HL-60/S4 treated with retinoic acid at 250 ng/mL for 4 days and 3 days (cell line): ENCODE measurements around the gene LDAF1.

Experiments
- in situ Hi-C: fragments of 300-500 bp; cut with MboI; formaldehyde crosslinking; loops from 2 replicates; pipeline ENCODE4 v1.7.0; 2022; ENCODE audit warnings: low sequenced_read_pairs

The LDAF1 gene

DNA sequence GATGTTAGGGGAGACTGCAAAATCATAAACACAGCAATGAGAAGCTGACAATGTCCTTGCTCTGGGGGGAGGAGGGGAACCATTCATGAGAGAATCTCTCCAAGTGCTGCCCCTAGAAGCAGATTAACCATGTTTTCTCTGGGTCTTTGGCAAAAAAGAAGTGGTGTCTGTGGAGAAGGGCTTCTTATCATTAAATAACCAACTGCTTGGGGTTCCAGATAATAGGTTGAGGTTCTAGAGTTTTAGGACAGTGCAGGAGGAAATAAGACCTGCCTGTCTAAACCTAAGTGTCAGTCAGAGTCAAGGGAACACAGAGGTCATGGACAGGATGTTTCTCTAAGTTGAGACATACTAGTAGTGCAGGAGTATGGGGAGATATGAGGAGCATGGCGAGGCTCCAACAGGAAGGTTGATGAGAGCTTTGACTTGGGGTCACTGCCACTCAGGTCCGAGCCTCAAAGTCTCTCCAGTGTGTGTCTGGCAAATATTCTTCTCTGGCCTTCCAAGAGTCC, 69.9 kb downstream of the LDAF1 start:
- in situ Hi-C loops = no loop called here
